Muscle of arm (tissue), 12 donors: Measurements from ENCODE around the gene CPNE8. TPM values are rescaled to one million over a fixed set of nuclear protein-coding genes. Genes with fewer than 3 reads are reported as not detected.

Experiments
- DNase-seq: peaks from one replicate; pipeline ENCODE4 v3.0.0-alpha.2; 2013
- polyA plus RNA-seq, 12 donors: library from polyadenylated mRNA; unstranded; fragments of 120-200 nt; gene quantifications; one replicate each; pipeline ENCODE4 v1.2.1, GENCODE V29; 2013; ENCODE audit not compliant: insufficient read length in 12 of 12

CPNE8 gene
- polyA plus RNA-seq, 12 donors: 6.0 to 18.5 (median 8.5) TPM; not detected in 1

- DNase-seq: no peak
These were observed 259.2 kb downstream of the CPNE8 start for GRCh38 chr12:38646146-38646545.

GRCh38 chr12:38639625-38640024, 265.8 kb downstream of the CPNE8 start:
- no peak for DNase-seq

- DNase-seq: no peak
These were observed 267.0 kb downstream of the CPNE8 start for GRCh38 chr12:38638401-38638800.

GRCh38 chr12:38633511-38633910, 271.9 kb downstream of the CPNE8 start:
- no peak for DNase-seq

GRCh38 chr12:38629064-38629463, 276.3 kb downstream of the CPNE8 start:
- no peak for DNase-seq

GRCh38 chr12:38628288-38628687, 277.1 kb downstream of the CPNE8 start:
- DNase-seq: no peak

- no peak for DNase-seq
These were observed 280.1 kb downstream of the CPNE8 start for GRCh38 chr12:38625306-38625705.

GRCh38 chr12:38614171-38614570, 291.2 kb downstream of the CPNE8 start:
- no peak for DNase-seq

GRCh38 chr12:38610808-38611350, 294.5 kb downstream of the CPNE8 start:
- DNase-seq: no peak

GRCh38 chr12:38607295-38607694, 298.1 kb downstream of the CPNE8 start:
- DNase-seq: no peak
